PFSK-1 (cell line): ENCODE results near the gene LSR.

ENCODE experiments used
- POLR2AphosphoS5 ChIP-seq: IDR thresholded peaks from 2 replicates; pipeline ENCODE4 v1.6.1; 2012; ENCODE audit warnings: low read depth, mild to moderate bottlenecking, control low read depth, low read length, moderate library complexity
- TAF1 ChIP-seq: IDR thresholded peaks from 2 replicates; pipeline ENCODE4 v1.6.1; 2012; ENCODE audit warnings: low read length, control low read depth, borderline replicate concordance; ENCODE audit not compliant: insufficient read depth

- TF ChIP-seq TAF1 (no peak), POLR2AphosphoS5 (no peak)
Observed at GRCh38 chr19:35281303-35281702, 32.5 kb downstream of the LSR start.
